Adrenal gland (tissue), 5 donors: ENCODE measurements around the gene KAZN.

ENCODE experiments used
- CTCF ChIP-seq, 6 experiments: fragments of 450-650 bp in 4 of 6; fragments of 200-600 bp in 2 of 6; sonication (generic) in 1 of 6; IDR thresholded peaks; 1 replicate in 5 of 6; 2 replicates in 1 of 6; pipeline versions ENCODE4 v1.5.1 to v1.8.0; 2016 to 2021; ENCODE audit warnings: antibody characterized with exemption in 6 of 6, mild to moderate bottlenecking in 2 of 6, moderate library complexity in 1 of 6
- POLR2A ChIP-seq, 2 donors: fragments of 450-650 bp; IDR thresholded peaks; one replicate each; pipeline ENCODE4 v1.6.1; 2017; ENCODE audit warnings: antibody characterized with exemption in 2 of 2, mild to moderate bottlenecking in 2 of 2, moderate library complexity in 1 of 2
- donor health status: DM: no; HTN: no; CAD: no.

DNA sequence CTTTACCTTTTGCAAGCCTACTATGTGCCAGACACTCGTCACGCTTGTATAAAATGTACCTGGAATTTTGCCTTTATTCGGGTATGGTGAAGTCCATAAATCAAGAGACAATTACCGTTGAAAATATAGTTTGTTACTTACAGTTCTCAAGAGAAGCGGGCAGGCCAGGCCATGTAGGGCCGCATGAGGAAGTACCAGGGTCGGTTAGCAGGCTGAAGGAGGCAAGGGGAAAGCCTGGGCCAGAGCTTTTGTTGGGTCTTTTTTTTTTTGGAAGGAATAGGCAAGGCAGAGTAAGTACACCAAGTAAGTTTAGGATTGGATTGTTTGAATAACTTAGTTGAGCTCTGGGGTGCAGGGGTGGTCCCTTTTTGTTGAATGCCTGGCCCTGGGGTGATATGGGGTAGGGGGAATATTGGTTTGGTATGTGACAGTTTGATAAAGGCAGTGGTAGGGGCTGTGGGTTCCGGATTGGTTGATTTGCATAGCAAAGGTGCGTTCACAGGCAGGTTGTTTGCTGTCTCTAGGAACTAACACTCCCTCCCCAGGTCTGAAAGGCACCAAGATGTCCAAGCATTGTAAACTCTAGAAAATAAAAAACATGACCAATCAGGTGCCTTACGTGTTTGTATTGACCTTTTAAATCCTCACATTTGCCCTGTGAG, 80.7 kb downstream of the KAZN start:
- TF ChIP-seq CTCF (IDR thresholded peaks at IDR 0.05) (no peak), POLR2A (IDR thresholded peaks at IDR 0.05) (no peak)
